ENCODE measurements around the gene CFAP68.

- TF ChIP-seq, protein P1, sequence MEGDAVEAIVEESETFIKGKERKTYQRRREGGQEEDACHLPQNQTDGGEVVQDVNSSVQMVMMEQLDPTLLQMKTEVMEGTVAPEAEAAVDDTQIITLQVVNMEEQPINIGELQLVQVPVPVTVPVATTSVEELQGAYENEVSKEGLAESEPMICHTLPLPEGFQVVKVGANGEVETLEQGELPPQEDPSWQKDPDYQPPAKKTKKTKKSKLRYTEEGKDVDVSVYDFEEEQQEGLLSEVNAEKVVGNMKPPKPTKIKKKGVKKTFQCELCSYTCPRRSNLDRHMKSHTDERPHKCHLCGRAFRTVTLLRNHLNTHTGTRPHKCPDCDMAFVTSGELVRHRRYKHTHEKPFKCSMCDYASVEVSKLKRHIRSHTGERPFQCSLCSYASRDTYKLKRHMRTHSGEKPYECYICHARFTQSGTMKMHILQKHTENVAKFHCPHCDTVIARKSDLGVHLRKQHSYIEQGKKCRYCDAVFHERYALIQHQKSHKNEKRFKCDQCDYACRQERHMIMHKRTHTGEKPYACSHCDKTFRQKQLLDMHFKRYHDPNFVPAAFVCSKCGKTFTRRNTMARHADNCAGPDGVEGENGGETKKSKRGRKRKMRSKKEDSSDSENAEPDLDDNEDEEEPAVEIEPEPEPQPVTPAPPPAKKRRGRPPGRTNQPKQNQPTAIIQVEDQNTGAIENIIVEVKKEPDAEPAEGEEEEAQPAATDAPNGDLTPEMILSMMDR (IDR thresholded peaks at IDR 0.05) = peak in 1 of 4 experiments; percentile 11
- TF ChIP-seq POLR2A (IDR thresholded peaks at IDR 0.05) = no peak
Measured at GRCh38 chr11:111833524-111833923, 45.8 kb upstream of the CFAP68 start.

Measured in uterus (tissue), 2 donors.